ENCODE data around the gene C5. TPM values are rescaled to one million over a fixed set of nuclear protein-coding genes. Genes with fewer than 3 reads are reported as not detected.

Gene C5
- total and polyA plus RNA-seq, 2 experiments from 2014 or later, result 0.31 TPM; not detected in 1

DNA sequence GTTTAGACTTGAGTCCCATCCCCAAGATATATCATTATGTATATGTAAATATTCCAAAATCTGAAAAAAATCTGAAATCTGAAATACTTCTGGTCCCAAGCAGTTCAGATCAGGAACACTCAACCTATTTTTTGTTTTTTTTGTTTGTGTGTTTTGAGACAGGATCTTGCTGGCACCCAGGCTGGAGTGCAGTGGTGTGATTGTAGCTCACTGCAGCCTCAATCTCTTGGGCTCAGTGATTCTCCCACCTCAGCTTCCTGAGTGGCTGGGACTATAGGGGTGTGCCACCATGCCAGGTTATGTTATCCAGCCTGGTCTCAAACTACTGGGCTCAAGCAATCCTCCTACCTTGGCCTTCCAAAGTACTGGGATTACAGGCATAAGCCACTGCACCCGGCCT is 72.8 kb downstream of the C5 start (continued):
- TF ChIP-seq ZNF331 (CRISPR knock-in tag; IDR thresholded peaks at IDR 0.05; ENCODE audit: low read depth), result no peak
- TF ChIP-seq EZH2 (IDR thresholded peaks at IDR 0.05; ENCODE audit: low read depth, unreplicated experiment), result no peak
- TF ChIP-seq STAT1 (IDR thresholded peaks at IDR 0.05; ENCODE audit: unreplicated experiment), result no peak

DNA sequence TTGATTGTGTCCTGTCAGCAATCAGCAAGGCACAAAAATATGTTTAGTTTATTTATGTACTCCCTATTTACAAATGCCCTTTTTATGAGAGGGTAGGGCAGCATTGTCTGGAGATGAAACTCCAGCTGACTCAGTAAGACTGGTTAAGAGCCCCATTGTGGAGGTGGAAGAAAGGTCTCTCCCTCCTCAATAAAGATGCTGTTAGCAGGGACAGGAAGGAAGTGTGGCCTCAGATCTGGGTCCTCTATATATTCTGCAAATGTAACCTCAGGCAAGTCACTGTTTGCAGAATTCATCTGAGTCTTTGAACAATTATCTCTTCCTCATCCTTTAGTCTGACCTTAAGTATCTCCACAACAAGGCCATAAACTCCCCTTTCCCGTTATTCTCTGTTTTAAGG is 75.2 kb downstream of the C5 start:
- TF ChIP-seq, protein P1, sequence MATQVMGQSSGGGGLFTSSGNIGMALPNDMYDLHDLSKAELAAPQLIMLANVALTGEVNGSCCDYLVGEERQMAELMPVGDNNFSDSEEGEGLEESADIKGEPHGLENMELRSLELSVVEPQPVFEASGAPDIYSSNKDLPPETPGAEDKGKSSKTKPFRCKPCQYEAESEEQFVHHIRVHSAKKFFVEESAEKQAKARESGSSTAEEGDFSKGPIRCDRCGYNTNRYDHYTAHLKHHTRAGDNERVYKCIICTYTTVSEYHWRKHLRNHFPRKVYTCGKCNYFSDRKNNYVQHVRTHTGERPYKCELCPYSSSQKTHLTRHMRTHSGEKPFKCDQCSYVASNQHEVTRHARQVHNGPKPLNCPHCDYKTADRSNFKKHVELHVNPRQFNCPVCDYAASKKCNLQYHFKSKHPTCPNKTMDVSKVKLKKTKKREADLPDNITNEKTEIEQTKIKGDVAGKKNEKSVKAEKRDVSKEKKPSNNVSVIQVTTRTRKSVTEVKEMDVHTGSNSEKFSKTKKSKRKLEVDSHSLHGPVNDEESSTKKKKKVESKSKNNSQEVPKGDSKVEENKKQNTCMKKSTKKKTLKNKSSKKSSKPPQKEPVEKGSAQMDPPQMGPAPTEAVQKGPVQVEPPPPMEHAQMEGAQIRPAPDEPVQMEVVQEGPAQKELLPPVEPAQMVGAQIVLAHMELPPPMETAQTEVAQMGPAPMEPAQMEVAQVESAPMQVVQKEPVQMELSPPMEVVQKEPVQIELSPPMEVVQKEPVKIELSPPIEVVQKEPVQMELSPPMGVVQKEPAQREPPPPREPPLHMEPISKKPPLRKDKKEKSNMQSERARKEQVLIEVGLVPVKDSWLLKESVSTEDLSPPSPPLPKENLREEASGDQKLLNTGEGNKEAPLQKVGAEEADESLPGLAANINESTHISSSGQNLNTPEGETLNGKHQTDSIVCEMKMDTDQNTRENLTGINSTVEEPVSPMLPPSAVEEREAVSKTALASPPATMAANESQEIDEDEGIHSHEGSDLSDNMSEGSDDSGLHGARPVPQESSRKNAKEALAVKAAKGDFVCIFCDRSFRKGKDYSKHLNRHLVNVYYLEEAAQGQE (IDR thresholded peaks at IDR 0.05; ENCODE audit: unreplicated experiment), result no peak
- no peak for TF ChIP-seq POLR2AphosphoS5 (IDR thresholded peaks at IDR 0.05; ENCODE audit: low read depth)
- TF ChIP-seq, protein P2, sequence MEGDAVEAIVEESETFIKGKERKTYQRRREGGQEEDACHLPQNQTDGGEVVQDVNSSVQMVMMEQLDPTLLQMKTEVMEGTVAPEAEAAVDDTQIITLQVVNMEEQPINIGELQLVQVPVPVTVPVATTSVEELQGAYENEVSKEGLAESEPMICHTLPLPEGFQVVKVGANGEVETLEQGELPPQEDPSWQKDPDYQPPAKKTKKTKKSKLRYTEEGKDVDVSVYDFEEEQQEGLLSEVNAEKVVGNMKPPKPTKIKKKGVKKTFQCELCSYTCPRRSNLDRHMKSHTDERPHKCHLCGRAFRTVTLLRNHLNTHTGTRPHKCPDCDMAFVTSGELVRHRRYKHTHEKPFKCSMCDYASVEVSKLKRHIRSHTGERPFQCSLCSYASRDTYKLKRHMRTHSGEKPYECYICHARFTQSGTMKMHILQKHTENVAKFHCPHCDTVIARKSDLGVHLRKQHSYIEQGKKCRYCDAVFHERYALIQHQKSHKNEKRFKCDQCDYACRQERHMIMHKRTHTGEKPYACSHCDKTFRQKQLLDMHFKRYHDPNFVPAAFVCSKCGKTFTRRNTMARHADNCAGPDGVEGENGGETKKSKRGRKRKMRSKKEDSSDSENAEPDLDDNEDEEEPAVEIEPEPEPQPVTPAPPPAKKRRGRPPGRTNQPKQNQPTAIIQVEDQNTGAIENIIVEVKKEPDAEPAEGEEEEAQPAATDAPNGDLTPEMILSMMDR (conservative IDR thresholded peaks at IDR 0.05; ENCODE audit: low read depth in 2 of 2), result no peak
- TF ChIP-seq EZH2 (IDR thresholded peaks at IDR 0.05; ENCODE audit: low read depth, unreplicated experiment), result no peak
- no peak for TF ChIP-seq EZH2phosphoT487 (IDR thresholded peaks at IDR 0.05; ENCODE audit: unreplicated experiment)
- no peak for TF ChIP-seq ZNF331 (CRISPR knock-in tag; IDR thresholded peaks at IDR 0.05; ENCODE audit: low read depth)
- Histone ChIP-seq H3F3A (replicated peaks; ENCODE audit: low read depth) (no peaks in the 10 kb centered on the region), H3K79me2 (replicated peaks; ENCODE audit: insufficient read depth) (no peaks in the 10 kb centered on the region), H3K4me2 (no peak overlapping the region), H2AFZ (0 out of 2 replicates have a peak overlapping the region, but pooled peaks have one; percentile 11), H3K4me1 (ENCODE audit: insufficient read depth) (peaks cover 7% of the 10 kb centered on the region), H3K36me3 (ENCODE audit: insufficient read depth) (no peaks in the 10 kb centered on the region), H3K27me3 (ENCODE audit: insufficient read depth) (no peaks in the 10 kb centered on the region), H3K4me3 (no peak overlapping the region), H3K9me2 (ENCODE audit: insufficient read depth) (no peaks in the 10 kb centered on the region), H3K27ac (ENCODE audit: low read depth) (no peak overlapping the region), H4K20me1 (replicated peaks; ENCODE audit: insufficient read depth) (no peaks in the 10 kb centered on the region)
- Mint-ChIP-seq H3K4me3 (no peak overlapping the region), H3K27me3 (ENCODE audit: insufficient read depth, low read depth, poor library complexity) (peaks cover 6% of the 10 kb centered on the region), H3K9me3 (no peaks in the 10 kb centered on the region), H3K36me3 (ENCODE audit: low read depth) (no peaks in the 10 kb centered on the region), H3K27ac (no peak overlapping the region), H3K4me1 (peaks cover 12% of the 10 kb centered on the region)
- DNase-seq (ENCODE audit: low spot score) (no peak), ATAC-seq (no peak)

DNA sequence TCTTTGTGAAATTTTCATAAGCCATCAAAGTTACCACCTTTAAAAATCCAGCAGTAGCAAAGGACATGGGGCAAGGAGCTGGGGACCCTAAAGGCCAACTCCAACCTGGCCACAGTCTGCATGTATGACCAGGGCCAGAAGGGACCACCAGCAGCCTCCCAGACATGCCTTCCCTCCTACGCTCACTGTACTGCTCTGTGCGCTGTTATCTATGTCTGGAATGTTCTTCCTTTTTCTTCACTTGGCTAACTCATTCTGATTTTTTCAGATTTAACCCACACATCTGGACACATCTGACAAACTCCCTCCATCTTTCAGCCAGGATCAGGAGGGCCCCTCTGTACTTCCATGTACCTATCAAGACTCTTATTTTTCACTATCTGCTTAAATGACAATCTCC is 75.9 kb downstream of the C5 start:
- H3K9me2 ChIP-seq (ENCODE audit: insufficient read depth), result no peaks in the 10 kb centered on the region
- H3F3A ChIP-seq (replicated peaks; ENCODE audit: low read depth), result no peaks in the 10 kb centered on the region
- H3K4me1 ChIP-seq (ENCODE audit: insufficient read depth), result peaks cover 7% of the 10 kb centered on the region
- H3K4me3 ChIP-seq, result no peak overlapping the region
- H3K79me2 ChIP-seq (replicated peaks; ENCODE audit: insufficient read depth), result no peaks in the 10 kb centered on the region
- peaks cover 5% of the 10 kb centered on the region for H3K27me3 Mint-ChIP-seq (ENCODE audit: insufficient read depth, low read depth, poor library complexity)
- peaks cover 12% of the 10 kb centered on the region for H3K4me1 Mint-ChIP-seq
- no peak overlapping the region for H3K27ac Mint-ChIP-seq
- H3K27me3 ChIP-seq (ENCODE audit: insufficient read depth), result no peaks in the 10 kb centered on the region
- H3K4me3 Mint-ChIP-seq, result no peak overlapping the region
- ATAC-seq, result no peak
- no peak overlapping the region for H3K4me2 ChIP-seq
- no peak for DNase-seq (ENCODE audit: low spot score)
- H3K27ac ChIP-seq (ENCODE audit: low read depth), result no peak overlapping the region
- H3K36me3 ChIP-seq (ENCODE audit: insufficient read depth), result no peaks in the 10 kb centered on the region
- no peaks in the 10 kb centered on the region for H3K9me3 Mint-ChIP-seq
- H3K36me3 Mint-ChIP-seq (ENCODE audit: low read depth), result no peaks in the 10 kb centered on the region
- H2AFZ ChIP-seq, result 0 out of 2 replicates have a peak overlapping the region, but pooled peaks have one; percentile 11
- H4K20me1 ChIP-seq (replicated peaks; ENCODE audit: insufficient read depth), result no peaks in the 10 kb centered on the region
- TF ChIP-seq ZNF331 (CRISPR knock-in tag; IDR thresholded peaks at IDR 0.05; ENCODE audit: low read depth) (no peak), STAT1 (IDR thresholded peaks at IDR 0.05; ENCODE audit: unreplicated experiment) (no peak), NANOG (IDR thresholded peaks at IDR 0.05; ENCODE audit: borderline replicate concordance) (no peak), EZH2 (IDR thresholded peaks at IDR 0.05; ENCODE audit: low read depth, unreplicated experiment) (no peak), EZH2phosphoT487 (IDR thresholded peaks at IDR 0.05; ENCODE audit: unreplicated experiment) (no peak)
- TF ChIP-seq, protein P1 (IDR thresholded peaks at IDR 0.05; ENCODE audit: unreplicated experiment), result no peak
- TF ChIP-seq, protein P2 (conservative IDR thresholded peaks at IDR 0.05; ENCODE audit: low read depth in 2 of 2), result no peak

All from GM23338 (cell line).